Measurements from ENCODE around the gene DGKA.
"Not testable (repeated sequence)": the region's sequence is repeated elsewhere in the genome, so short reads cannot be mapped to it uniquely, and the experiment has no call there.

Gene DGKA

DNA sequence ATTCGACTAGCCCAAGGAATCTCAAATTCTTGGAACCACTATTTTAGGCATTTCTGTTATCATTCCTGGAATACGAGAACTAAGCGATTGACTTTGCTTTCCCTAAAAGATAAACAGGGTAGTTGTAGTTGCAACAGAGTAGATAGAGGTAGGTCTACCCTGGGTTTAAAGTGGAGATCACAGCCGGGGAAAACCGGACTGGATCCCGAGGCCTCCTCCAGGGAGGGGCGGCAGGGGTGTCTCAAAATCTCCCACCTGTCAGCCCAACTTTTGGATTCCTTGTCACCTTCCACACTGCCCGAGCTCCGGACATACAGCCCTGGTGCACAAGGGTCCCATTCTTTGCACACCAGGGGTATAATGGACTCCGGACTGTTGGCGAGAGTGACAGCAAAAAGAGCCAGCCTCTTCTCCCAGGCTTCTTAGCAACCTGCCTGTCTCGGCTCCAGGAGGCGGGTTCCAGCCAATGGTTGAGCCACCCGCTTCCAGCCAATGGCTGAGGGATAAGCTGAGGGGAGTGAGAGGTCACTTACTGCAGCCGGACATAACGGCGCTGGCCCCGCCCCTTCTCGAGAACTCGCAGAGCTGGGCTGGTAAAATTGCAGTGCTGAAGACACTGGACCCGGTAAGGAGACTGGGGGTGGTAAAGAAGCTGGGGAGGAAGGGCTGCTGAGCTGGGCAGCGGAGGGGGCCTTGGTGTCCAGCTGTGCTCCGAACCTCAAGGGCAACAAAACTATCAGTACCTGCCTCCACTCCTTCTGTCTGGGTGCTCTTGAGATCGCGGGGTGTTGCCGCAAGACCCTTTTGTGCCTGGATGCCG, 66.0 kb downstream of the DGKA start, which contains the start of gene SUOX:
TSS of gene SUOX (plus strand) at position 562 of the 820 bp plus-strand sequence. CDS start 4,946 bp downstream, outside the sequence.
- no peak for DNase-seq (ENCODE audit: low read depth)

DNA sequence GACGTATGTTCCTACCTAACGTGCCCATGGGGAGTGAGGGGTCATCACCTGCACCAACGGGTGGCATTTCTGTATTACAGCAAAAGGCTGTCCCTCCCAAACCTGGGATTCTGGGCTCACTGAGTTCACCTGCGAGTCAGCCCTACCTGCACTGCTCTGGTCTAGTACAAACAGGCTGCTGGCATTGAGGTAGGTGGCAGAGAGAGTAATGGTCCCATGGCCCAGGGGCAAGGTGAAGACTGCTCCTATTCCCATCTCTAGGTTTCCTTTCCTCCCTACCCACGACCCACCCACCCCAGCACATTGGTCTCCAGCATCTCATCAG, 66.5 kb downstream of the DGKA start:
- DNase-seq (ENCODE audit: low read depth) = no peak

DNA sequence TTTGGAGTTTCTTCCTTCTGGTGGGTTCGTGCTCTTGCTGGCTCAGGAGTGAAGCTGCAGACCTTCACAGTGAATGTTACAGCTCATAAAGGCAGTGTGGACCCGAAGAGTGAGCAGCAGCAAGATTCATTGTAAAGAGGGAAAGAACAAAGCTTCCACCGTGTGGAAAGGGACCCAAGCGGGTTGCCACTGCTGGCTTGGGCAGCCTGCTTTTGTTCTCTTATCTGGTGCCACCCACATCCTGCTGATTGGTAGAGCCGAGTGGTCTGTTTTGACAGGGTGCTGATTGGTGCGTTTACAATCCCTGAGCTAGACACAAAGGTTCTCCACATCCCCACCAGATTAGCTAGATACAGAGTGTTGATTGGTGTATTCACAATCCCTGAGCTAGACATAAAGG, 68.6 kb downstream of the DGKA start:
- not testable (repeated sequence) for DNase-seq (ENCODE audit: low read depth)

GRCh38 chr12:55999999-56000540, 69.1 kb downstream of the DGKA start:
- not testable (repeated sequence) for DNase-seq (ENCODE audit: low read depth)

- no peak for DNase-seq (ENCODE audit: low read depth)
Observed at GRCh38 chr12:56001487-56002100, 70.6 kb downstream of the DGKA start.

DNA sequence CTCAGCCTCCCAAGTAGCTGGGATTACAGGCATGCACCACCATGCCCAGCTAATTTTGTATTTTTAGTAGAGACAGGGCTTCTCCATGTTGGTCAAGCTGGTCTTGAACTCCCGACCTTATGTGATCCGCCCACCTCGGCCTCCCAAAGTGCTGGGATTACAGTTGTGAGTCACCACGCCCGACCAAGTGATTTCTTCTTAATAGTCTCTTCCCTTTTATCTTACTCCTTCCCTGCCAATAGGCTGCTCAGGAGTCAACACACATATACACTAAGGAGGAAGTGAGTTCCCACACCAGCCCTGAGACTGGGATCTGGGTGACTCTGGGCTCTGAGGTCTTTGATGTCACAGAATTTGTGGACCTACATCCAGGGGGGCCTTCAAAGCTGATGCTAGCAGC, 72.4 kb downstream of the DGKA start:
- DNase-seq (ENCODE audit: low read depth) = not testable (repeated sequence)

All from T follicular helper cell (primary cell).